Measurements from ENCODE around the gene LGI1.
"Not testable (repeated sequence)": the region's sequence is repeated elsewhere in the genome, so short reads cannot be mapped to it uniquely, and the experiment has no call there.

LGI1 gene

GRCh38 chr10:93807371-93807770 lies 49.6 kb downstream of the LGI1 start:
- DNase-seq (ENCODE audit: low read depth), result no peak

DNA sequence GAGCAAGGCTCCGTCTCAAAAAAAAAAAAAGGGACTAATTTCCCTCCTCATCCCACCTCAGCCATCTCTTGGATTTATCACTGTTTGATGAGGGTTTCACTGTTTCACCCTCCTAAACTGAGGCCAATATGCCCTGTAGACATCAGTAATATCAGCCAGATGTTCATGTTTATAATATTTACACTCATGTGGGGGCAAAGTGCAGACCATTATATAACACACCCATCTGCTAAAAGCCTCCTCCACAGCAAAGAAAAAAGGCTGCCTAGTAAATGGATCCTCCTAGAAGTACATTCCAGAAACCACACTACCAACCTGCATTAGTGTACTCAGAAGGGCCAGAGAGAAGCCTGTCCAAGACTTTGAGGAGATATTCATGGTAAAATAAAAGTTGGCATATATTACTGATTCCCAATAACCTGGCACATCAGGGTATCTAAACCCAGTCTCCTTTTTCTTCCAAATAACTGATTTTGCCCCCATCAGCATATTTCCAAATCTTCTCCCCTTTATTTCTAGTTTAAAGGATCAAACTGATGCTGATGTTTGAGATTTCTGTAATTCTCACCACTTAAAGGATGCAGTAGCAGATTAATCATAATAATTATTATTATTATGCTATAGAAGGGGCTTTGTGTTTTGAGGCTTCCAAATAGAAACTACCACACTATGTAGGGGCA lies 55.1 kb downstream of the LGI1 start:
- DNase-seq (ENCODE audit: low read depth), result no peak

GRCh38 chr10:93813507-93814465 lies 56.0 kb downstream of the LGI1 start:
- DNase-seq (ENCODE audit: low read depth), result no peak

- DNase-seq (ENCODE audit: low read depth), result no peak
Observed at GRCh38 chr10:93815304-93816096, 57.8 kb downstream of the LGI1 start.

GRCh38 chr10:93816123-93816747 lies 58.5 kb downstream of the LGI1 start:
- peak; percentile 30 for DNase-seq (ENCODE audit: low read depth)

GRCh38 chr10:93818086-93818485 lies 60.4 kb downstream of the LGI1 start:
- no peak for DNase-seq (ENCODE audit: low read depth)

DNA sequence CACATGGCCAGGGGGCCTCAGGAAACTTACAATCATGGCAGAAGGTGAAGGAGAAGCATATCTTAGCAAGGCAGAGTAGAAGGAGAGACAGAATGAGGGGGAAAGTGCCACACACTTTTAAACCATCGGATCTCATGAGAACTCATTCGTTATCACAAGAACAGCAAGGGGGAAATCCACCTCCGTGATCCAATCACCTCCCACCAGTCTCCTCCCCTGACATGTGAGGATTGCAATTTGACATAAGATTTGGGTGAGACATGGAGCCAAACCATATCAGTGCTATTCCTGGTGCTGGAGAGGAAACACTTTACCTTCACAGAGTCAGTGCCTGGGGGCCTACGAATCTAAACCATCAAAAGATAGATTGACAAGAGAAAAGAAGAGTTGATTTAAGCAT lies 61.8 kb downstream of the LGI1 start:
- DNase-seq (ENCODE audit: low read depth), result no peak

DNA sequence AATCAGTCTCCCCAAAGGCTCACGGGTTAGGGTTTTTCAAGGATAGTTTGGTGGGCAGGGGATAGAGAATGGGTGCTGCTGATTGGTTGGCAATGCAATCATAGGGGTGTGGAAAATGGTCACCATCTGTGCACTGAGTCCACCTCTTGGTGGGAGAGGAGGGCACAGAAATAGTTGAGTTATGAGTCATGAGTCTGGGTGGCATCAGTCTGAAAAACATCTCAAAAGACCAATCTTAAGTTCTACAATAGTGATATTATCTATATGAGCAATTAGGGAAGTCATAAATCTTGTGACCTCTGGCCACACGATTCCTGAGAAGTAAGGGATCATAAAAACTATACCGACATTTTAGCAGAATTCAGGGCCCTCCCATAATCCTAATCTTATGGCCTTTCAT lies 62.7 kb downstream of the LGI1 start:
- no peak for DNase-seq (ENCODE audit: low read depth)

DNA sequence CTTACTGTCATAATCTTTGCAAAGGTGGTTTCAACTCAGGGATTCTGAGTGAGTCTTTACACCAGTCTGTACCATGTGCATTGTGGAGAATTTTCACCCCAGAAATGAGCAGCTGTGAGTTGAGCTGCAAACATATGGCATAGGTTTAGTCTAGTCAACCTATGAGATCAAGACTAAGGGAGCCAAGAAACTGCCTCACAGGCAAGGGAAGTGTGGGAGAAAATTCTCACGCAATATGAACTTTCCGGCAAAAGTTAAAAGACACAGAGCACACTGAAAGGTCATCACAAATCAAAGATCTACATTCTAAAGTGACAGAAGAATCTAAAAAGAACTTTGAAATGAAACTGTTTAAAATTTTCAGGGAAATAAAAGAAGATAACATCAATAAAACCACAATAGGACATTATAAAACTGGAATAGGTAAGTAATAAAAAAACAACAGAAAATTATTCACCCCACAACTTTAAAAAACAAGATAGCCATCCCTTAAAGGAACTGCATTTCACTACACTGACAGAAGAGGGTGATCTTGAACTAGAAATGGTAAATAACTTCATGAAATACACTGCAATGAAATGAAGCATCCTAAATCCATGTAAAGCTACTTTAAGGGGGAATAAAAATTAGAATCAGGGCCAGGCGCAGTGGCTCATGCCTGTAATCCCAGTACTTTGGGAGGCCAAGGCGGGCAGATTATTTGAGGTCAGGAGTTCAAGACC lies 63.5 kb downstream of the LGI1 start:
- no peak for DNase-seq (ENCODE audit: low read depth)

GRCh38 chr10:93826355-93826754 lies 68.6 kb downstream of the LGI1 start:
- no peak for DNase-seq (ENCODE audit: low read depth)

- DNase-seq (ENCODE audit: low read depth), result no peak
Observed at GRCh38 chr10:93827056-93827804, 69.5 kb downstream of the LGI1 start.

- not testable (repeated sequence) for DNase-seq (ENCODE audit: low read depth)
Observed at GRCh38 chr10:93831065-93831464, 73.3 kb downstream of the LGI1 start.

- no peak for DNase-seq (ENCODE audit: low read depth)
Observed at GRCh38 chr10:93835770-93836169, 78.0 kb downstream of the LGI1 start.

DNA sequence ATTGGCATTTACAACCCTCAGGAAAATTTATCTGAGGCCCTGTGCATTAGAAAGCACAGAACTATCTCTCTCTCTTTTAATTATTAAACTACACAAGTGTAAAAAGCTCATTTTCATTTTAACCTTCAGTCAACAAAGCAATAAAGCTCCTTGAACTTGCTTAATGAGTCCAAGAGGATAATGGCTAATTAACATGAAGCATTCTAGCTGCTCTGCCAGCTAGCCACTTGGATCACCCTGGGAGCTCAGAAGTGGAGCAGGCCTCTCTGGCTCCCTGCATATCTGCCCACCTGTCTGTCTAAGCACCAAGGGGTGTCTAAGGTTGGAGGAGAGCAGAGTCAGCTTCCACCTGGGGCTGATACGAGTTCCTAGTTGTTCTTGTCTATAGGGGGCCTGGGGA lies 80.1 kb downstream of the LGI1 start:
- no peak for DNase-seq (ENCODE audit: low read depth)

DNA sequence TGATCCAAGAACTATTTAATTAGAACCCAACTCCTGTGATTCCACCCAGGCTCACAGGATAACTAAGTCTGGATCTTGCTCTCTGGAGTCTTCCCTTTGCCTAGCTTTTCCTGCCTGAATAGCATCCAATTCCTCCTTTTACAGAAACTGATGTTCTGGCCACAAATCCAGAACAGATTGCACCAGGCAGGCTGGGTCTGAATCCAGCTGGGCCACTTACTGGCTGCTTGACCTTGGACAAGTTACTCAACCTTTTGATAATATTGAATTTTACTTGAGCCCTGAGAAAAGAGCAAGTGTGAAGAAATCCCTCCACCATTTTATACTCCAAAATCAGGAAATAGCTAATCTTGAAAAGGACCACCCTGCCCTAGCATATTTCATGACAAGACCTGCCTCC lies 80.5 kb downstream of the LGI1 start:
- no peak for DNase-seq (ENCODE audit: low read depth)

DNA sequence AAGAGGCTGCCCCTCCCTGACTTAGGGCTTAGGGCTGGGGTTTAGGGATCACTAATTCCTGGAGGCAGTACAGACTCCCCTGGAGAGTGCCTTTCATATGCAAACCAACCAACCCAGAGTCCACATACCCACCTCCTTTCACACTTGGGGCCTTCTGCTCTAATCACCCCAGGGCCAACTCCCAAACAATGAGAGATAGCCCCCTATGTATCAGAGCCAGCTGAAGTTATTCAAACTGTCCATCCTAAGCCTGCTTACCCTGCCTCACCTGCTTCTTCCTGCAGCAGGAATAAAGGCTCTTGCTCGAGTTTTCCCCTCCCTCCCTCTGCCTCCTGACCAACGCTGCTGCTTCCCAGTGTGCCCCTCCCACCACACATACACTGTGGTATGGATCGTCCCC lies 84.2 kb downstream of the LGI1 start:
- no peak for DNase-seq (ENCODE audit: low read depth)

- no peak for DNase-seq (ENCODE audit: low read depth)
Observed at GRCh38 chr10:93844979-93845626, 87.4 kb downstream of the LGI1 start.
